Parathyroid adenoma (tissue), 2 donors: ENCODE measurements around the gene FAHD2A.

ENCODE experiments used
- H2AFZ ChIP-seq: fragments of 300-600 bp; sonication (generic); one replicate; pipeline ENCODE4 v1.7.0; 2017; ENCODE audit warnings: antibody characterized with exemption, mild to moderate bottlenecking
- H3K27ac ChIP-seq: fragments of 300-600 bp; sonication (generic); one replicate; pipeline ENCODE4 v1.7.0; 2017
- H3K27me3 ChIP-seq: fragments of 300-600 bp; sonication (generic); one replicate; pipeline ENCODE4 v1.7.0; 2017; ENCODE audit warnings: low read length; ENCODE audit not compliant: control insufficient read depth, insufficient read depth
- H3K36me3 ChIP-seq: fragments of 300-600 bp; sonication (generic); one replicate; pipeline ENCODE4 v1.7.0; 2017; ENCODE audit warnings: low read length; ENCODE audit not compliant: control insufficient read depth, insufficient read depth
- H3K4me1 ChIP-seq: fragments of 300-600 bp; sonication (generic); one replicate; pipeline ENCODE4 v1.7.0; 2017; ENCODE audit warnings: control low read depth
- H3K4me2 ChIP-seq: fragments of 300-600 bp; sonication (generic); one replicate; pipeline ENCODE4 v1.7.0; 2017; ENCODE audit warnings: low read length
- H3K4me3 ChIP-seq: fragments of 300-600 bp; sonication (generic); one replicate; pipeline ENCODE4 v1.7.0; 2017; ENCODE audit warnings: low read depth, low read length
- H3K79me2 ChIP-seq: fragments of 300-600 bp; sonication (generic); one replicate; pipeline ENCODE4 v1.7.0; 2017; ENCODE audit warnings: control low read depth
- H3K9ac ChIP-seq: fragments of 300-600 bp; sonication (generic); one replicate; pipeline ENCODE4 v1.7.0; 2017; ENCODE audit warnings: mild to moderate bottlenecking
- H3K9me3 ChIP-seq: fragments of 300-600 bp; sonication (generic); one replicate; pipeline ENCODE4 v1.7.0; 2017; ENCODE audit warnings: low read length; ENCODE audit not compliant: control insufficient read depth
- CTCF ChIP-seq: fragments of 300-600 bp; sonication (generic); IDR thresholded peaks from one replicate; pipeline ENCODE4 v1.7.0; 2017; ENCODE audit warnings: antibody characterized with exemption, mild to moderate bottlenecking
- donor health status: primary hyperparathyroidism.

The FAHD2A gene

GRCh38 chr2:95402370-95403203 is at the start of gene FAHD2A:
FAHD2A (plus strand) TSS chr2:95402708; CDS start chr2:95405559, 2,851 bp downstream.
- H3K4me2 ChIP-seq = peak within 1 kb of the TSS; percentile 92
- H3K36me3 ChIP-seq = no peaks in the 10 kb centered on the region
- H2AFZ ChIP-seq = peak within 1 kb of the TSS; percentile 98
- no peaks in the 10 kb centered on the region for H3K9me3 ChIP-seq
- peak within 1 kb of the TSS; percentile 75 for H3K27ac ChIP-seq
- H3K9ac ChIP-seq = peak within 1 kb of the TSS; percentile 73
- H3K4me1 ChIP-seq = peaks cover 6% of the 10 kb centered on the region
- TF ChIP-seq CTCF = no peak
- H3K27me3 ChIP-seq = no peaks in the 10 kb centered on the region
- peak within 1 kb of the TSS; percentile 78 for H3K4me3 ChIP-seq
- peaks cover 13% of the 10 kb centered on the region for H3K79me2 ChIP-seq

- Histone ChIP-seq H3K36me3 (no peaks in the 10 kb centered on the region), H2AFZ (no peak overlapping the region), H3K9ac (no peak overlapping the region), H3K9me3 (no peaks in the 10 kb centered on the region), H3K79me2 (peaks cover 21% of the 10 kb centered on the region), H3K4me2 (no peak overlapping the region), H3K4me3 (no peak overlapping the region), H3K27me3 (no peaks in the 10 kb centered on the region), H3K27ac (no peak overlapping the region), H3K4me1 (peaks cover 7% of the 10 kb centered on the region)
- no peak for TF ChIP-seq CTCF
Measured at GRCh38 chr2:95353055-95353575, 49.4 kb upstream of the FAHD2A start.

GRCh38 chr2:95353613-95354468 is 48.7 kb upstream of the FAHD2A start:
- peaks cover 4% of the 10 kb centered on the region for H3K4me1 ChIP-seq
- H3K9ac ChIP-seq = no peak overlapping the region
- TF ChIP-seq CTCF = no peak
- H3K27me3 ChIP-seq = no peaks in the 10 kb centered on the region
- no peak overlapping the region for H2AFZ ChIP-seq
- H3K36me3 ChIP-seq = no peaks in the 10 kb centered on the region
- H3K4me2 ChIP-seq = no peak overlapping the region
- peaks cover 21% of the 10 kb centered on the region for H3K79me2 ChIP-seq
- H3K9me3 ChIP-seq = no peaks in the 10 kb centered on the region
- H3K4me3 ChIP-seq = no peak overlapping the region
- H3K27ac ChIP-seq = no peak overlapping the region

GRCh38 chr2:95354469-95354901 is 48.0 kb upstream of the FAHD2A start:
- Histone ChIP-seq H3K4me3 (no peak overlapping the region), H3K4me2 (no peak overlapping the region), H3K36me3 (no peaks in the 10 kb centered on the region), H3K4me1 (peaks cover 3% of the 10 kb centered on the region), H3K79me2 (peaks cover 21% of the 10 kb centered on the region), H2AFZ (no peak overlapping the region), H3K27me3 (no peaks in the 10 kb centered on the region), H3K9ac (no peak overlapping the region), H3K27ac (no peak overlapping the region), H3K9me3 (no peaks in the 10 kb centered on the region)
- TF ChIP-seq CTCF = no peak
